K562 (cell line): ENCODE measurements around the gene ARHGAP8. TPM values are rescaled to one million over a fixed set of nuclear protein-coding genes. Genes with fewer than 3 reads are reported as not detected.

ENCODE experiments used
- ATAC-seq: fragments of 200-7000 bp; cut with Tn5 transposase; 3 replicates; pipeline ENCODE4 v1.9.1; 2020; ENCODE audit warnings: moderate library complexity
- BruUV-seq: library from RNA; stranded (reverse); fragments of 400-500 nt; replicated peaks from 2 replicates; lab custom pipeline; 2021; lab: Mats Ljungman, UMichigan
- CTCF ChIA-PET: fragments of 300-600 bp; formaldehyde crosslinking; extraction: SDS; loops from one replicate; lab custom pipeline; 2021; ENCODE audit warnings: low intra/inter-chr PET ratio; lab: Yijun Ruan, JAX
- POLR2A ChIA-PET: fragments of 300-600, 350-650 bp; sonication (Branson Sonifier 250); formaldehyde crosslinking; extraction: SDS; loops from one replicate; lab custom pipeline; 2021; ENCODE audit warnings: antibody characterized with exemption, inconsistent platforms; lab: Yijun Ruan, JAX
- DNase-seq, 4 experiments: peaks; one replicate each; pipeline versions ENCODE4 v3.0.0 to v3.0.0-alpha.2; 2011 to 2018; ENCODE audit warnings: low spot score in 3 of 4, mixed read lengths in 3 of 4; ENCODE audit errors: extremely low read depth in 1 of 4
- FAIRE-seq: peaks from 2 replicates; lab custom pipeline; 2011; peaks lifted over from hg19 to GRCh38; lab: Jason Lieb, UNC
- H2AFZ ChIP-seq: 2 replicates; pipeline ENCODE4 v1.6.0; 2011; ENCODE audit warnings: low read depth, low read length, control low read depth, inconsistent platforms
- H3K27ac ChIP-seq: fragments of 200-600 bp; 3 replicates; pipeline ENCODE4 v1.8.0; 2011; ENCODE audit warnings: low read depth, mild to moderate bottlenecking, control low read depth, inconsistent platforms, low read length, moderate library complexity, mixed read lengths; ENCODE audit errors: extremely low read depth
- H3K27me3 ChIP-seq, 2 experiments: fragments of 300-600 bp in 1 of 2; 2 replicates in 1 of 2; 3 replicates in 1 of 2; pipeline versions ENCODE4 v1.6.0 to v1.8.0; 2011; ENCODE audit warnings: inconsistent platforms in 2 of 2, low read length in 2 of 2, mild to moderate bottlenecking in 1 of 2, mixed read lengths in 1 of 2, moderate library complexity in 1 of 2; ENCODE audit not compliant: control insufficient read depth in 2 of 2, insufficient read depth in 2 of 2
- H3K36me3 ChIP-seq: fragments of 300-600 bp; 3 replicates; pipeline ENCODE4 v1.8.0; 2011; ENCODE audit warnings: mild to moderate bottlenecking, low read length, inconsistent platforms; ENCODE audit not compliant: control insufficient read depth, insufficient read depth
- H3K4me1 ChIP-seq, 2 experiments: fragments of 200-600 bp in 1 of 2; replicated peaks in 1 of 2; 2 replicates in 1 of 2; 3 replicates in 1 of 2; pipeline versions ENCODE4 v1.5.1 to v1.8.0; 2011; ENCODE audit warnings: inconsistent platforms in 2 of 2, low read length in 2 of 2, mild to moderate bottlenecking in 1 of 2, mixed read lengths in 1 of 2, moderate library complexity in 1 of 2; ENCODE audit not compliant: control insufficient read depth in 2 of 2, insufficient read depth in 2 of 2
- H3K4me2 ChIP-seq: 2 replicates; pipeline ENCODE4 v1.6.1; 2011; ENCODE audit warnings: low read length, control low read depth, inconsistent platforms, mixed read lengths; ENCODE audit not compliant: insufficient read depth
- H3K4me3 ChIP-seq: fragments of 200-600 bp; sonication (generic), shearing (Covaris generic); 2 replicates; pipeline ENCODE4 v1.5.1; 2016; ENCODE audit warnings: control low read depth, inconsistent platforms
- H3K79me2 ChIP-seq: fragments of 200-600 bp; 3 replicates; pipeline ENCODE4 v1.8.0; 2011; ENCODE audit warnings: low read length, inconsistent platforms; ENCODE audit not compliant: control insufficient read depth, insufficient read depth
- H3K9ac ChIP-seq, 2 experiments: 2 replicates each; pipeline versions ENCODE4 v1.6.0 to v1.6.1; 2011; ENCODE audit warnings: low read depth in 2 of 2, low read length in 2 of 2, control low read depth in 1 of 2, inconsistent platforms in 1 of 2, mild to moderate bottlenecking in 1 of 2, mixed read lengths in 1 of 2; ENCODE audit not compliant: insufficient read depth in 1 of 2
- H3K9me1 ChIP-seq: one replicate; pipeline ENCODE4 v1.6.0; 2011; ENCODE audit warnings: inconsistent platforms, mild to moderate bottlenecking, low read length, moderate library complexity; ENCODE audit not compliant: control insufficient read depth, insufficient read depth
- H3K9me3 ChIP-seq: replicated peaks from 2 replicates; pipeline ENCODE4 v1.5.1; 2011; ENCODE audit warnings: low read depth, low read length, inconsistent platforms; ENCODE audit not compliant: control insufficient read depth, insufficient read depth
- H4K20me1 ChIP-seq: replicated peaks from 2 replicates; pipeline ENCODE4 v1.6.1; 2011; ENCODE audit warnings: low read length, inconsistent platforms, mixed read lengths; ENCODE audit not compliant: control insufficient read depth, insufficient read depth
- BRD4 ChIP-seq: fragments of 200-600 bp; sonication (generic); IDR thresholded peaks from 2 replicates; pipeline ENCODE4 v1.6.1; 2017; ENCODE audit warnings: inconsistent platforms
- CBFA2T3 ChIP-seq: fragments of 450-650 bp; IDR thresholded peaks from 2 replicates; pipeline ENCODE4 v1.6.1; 2017
- EHMT2 ChIP-seq: fragments of 450-650 bp; IDR thresholded peaks from 2 replicates; pipeline ENCODE4 v1.6.1; 2018; ENCODE audit warnings: antibody characterized with exemption
- FOXJ3 ChIP-seq: sonication (generic); formaldehyde crosslinking; IDR thresholded peaks from 2 replicates; pipeline ENCODE4 v1.4.0; 2020; ENCODE audit warnings: mild to moderate bottlenecking, missing genetic modification reagents
- HDAC1 ChIP-seq, 2 experiments: fragments of 450-650 bp; IDR thresholded peaks; 2 replicates each; pipeline ENCODE4 v1.6.1; 2016 to 2017; ENCODE audit warnings: inconsistent platforms in 1 of 2, mild to moderate bottlenecking in 1 of 2, moderate library complexity in 1 of 2
- NFIX ChIP-seq: fragments of 250-450 bp; sonication (Bioruptor Pico); IDR thresholded peaks from 2 replicates; pipeline ENCODE4 v1.4.0; 2020; ENCODE audit warnings: low read depth, mild to moderate bottlenecking, moderate library complexity
- PTTG1 ChIP-seq: fragments of 450-650 bp; IDR thresholded peaks from 2 replicates; pipeline ENCODE4 v1.6.1; 2016; ENCODE audit warnings: low read depth, mild to moderate bottlenecking, missing genetic modification characterization, missing compliant biosample characterization
- RBFOX2 ChIP-seq: fragments of 200-400 bp; formaldehyde crosslinking; IDR thresholded peaks from 2 replicates; pipeline ENCODE4 v1.6.1; 2017; ENCODE audit warnings: low read depth, mild to moderate bottlenecking, low read length, moderate library complexity
- TOE1 ChIP-seq, 2 experiments: fragments of 450-650 bp in 1 of 2; sonication (generic) in 1 of 2; formaldehyde crosslinking in 1 of 2; IDR thresholded peaks; 2 replicates each; pipeline versions ENCODE4 v1.7.1 to v1.8.0; 2016 to 2022; ENCODE audit warnings: borderline replicate concordance in 2 of 2, mild to moderate bottlenecking in 2 of 2, antibody characterized with exemption in 1 of 2, inconsistent platforms in 1 of 2, low read depth in 1 of 2, missing genetic modification reagents in 1 of 2, moderate library complexity in 1 of 2
- ZNF124 ChIP-seq: sonication (generic); formaldehyde crosslinking; IDR thresholded peaks from 2 replicates; pipeline ENCODE4 v1.8.1; 2022; ENCODE audit warnings: missing genetic modification reagents
- WGBS: fragments of 100-300 bp; shearing (Covaris generic); methylation state at CpG from one replicate; pipeline ENCODE4 v1.1.6; 2016; ENCODE audit warnings: low coverage, mixed read lengths; ENCODE audit not compliant: insufficient coverage; ENCODE audit errors: missing lambda C conversion rate; 5-methylcytosine and 5-hydroxymethylcytosine counted together
- in situ Hi-C: fragments of 300-500 bp; cut with MboI; formaldehyde crosslinking; loops from 4 replicates; pipeline ENCODE4 v1.15.0; 2018; ENCODE audit warnings: inconsistent platforms, mixed read lengths
- intact Hi-C: fragments of 100-400 bp; cut with micrococcal nuclease; formaldehyde crosslinking; loops from 2 replicates; pipeline ENCODE4 v1.14.2; 2022
- polyA plus RNA-seq, 8 experiments: library from polyadenylated mRNA; depleted of rRNA in 4 of 8; stranded (reverse) in 5 of 8; unstranded in 3 of 8; fragments of >200 nt; fragmentation: Nextera tagmentation in 2 of 8; fragmentation: Illumina TruSeq in 1 of 8; extraction: Ambion mirVana in 2 of 8; extraction: Trizol in 1 of 8; gene quantifications; 2 replicates each; pipeline versions ENCODE4 v1.2.1 to v1.2.3, GENCODE V29; 2011 to 2014; ENCODE audit warnings: inconsistent platforms in 1 of 8, missing spikeins in 1 of 8
- total RNA-seq, 7 experiments: library from RNA; depleted of rRNA in 6 of 7; stranded (reverse); fragments of >200 nt in 6 of 7; fragmentation: Illumina TruSeq in 2 of 7; extraction: Trizol in 2 of 7; gene quantifications; 2 replicates each; pipeline versions ENCODE4 v1.2.1 to v1.2.3, GENCODE V29; 2011 to 2021; ENCODE audit warnings: low replicate concordance in 1 of 7
- TF ChIP-seq, protein P1 (sequence below): fragments of 250-450 bp; sonication (Bioruptor Pico); IDR thresholded peaks from 2 replicates; pipeline ENCODE4 v1.4.0; 2020; ENCODE audit warnings: mild to moderate bottlenecking, moderate library complexity
- TF ChIP-seq, protein P2 (sequence below): fragments of 250-450 bp; sonication (Bioruptor Pico); IDR thresholded peaks from 2 replicates; pipeline ENCODE4 v1.5.1; 2021; ENCODE audit warnings: mild to moderate bottlenecking

The ARHGAP8 gene
- total and polyA plus RNA-seq, 9 of the 15 experiments (the other 6 are each of a cell fraction or from before 2014, with no cell fraction given), result 0.15 to 2.2 (median 0.62) TPM

DNA sequence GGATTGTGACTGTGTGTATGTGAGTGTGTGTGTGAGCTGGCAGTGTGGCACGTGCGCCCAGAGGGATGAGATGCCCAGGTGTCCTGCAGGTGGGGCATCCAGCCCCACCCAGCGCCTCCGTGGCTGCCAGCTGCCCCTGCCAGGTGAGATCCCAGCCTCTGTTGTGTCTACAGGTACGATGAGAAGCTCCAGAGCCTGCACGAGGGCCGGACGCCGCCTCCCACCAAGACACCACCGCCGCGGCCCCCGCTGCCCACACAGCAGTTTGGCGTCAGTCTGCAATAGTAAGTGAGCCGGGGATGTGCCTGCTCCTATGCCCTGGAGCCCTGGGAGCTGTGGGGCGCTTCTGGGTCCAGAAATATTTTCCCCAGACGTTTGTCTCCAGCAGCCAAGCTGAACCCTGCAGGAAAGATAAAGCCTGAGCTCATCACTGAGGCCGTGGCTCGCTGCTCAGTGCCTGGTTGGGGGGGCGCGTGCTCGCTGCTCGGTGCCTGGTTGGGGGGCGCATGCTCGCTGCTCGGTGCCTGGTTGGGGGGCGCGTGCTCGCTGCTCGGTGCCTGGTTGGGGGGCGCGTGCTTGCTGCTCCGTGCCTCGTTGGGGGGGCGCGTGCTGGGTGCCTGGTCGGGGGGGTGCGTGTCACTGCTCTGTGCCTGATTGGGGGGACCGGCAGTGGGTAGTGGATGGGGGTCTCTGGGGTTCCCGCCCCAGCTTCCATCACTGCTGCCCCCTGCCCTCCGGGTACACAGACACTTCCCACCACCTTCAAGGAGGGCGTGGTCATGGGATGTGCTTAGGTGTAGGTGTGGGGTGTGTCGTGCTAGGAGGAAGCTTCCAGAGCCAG lies 73.2 kb downstream of the ARHGAP8 start:
- H3K4me3 ChIP-seq, result no peak overlapping the region
- WGBS, result 3% methylated on average over 10 of the region's 43 CpGs
- no peaks in the 10 kb centered on the region for H4K20me1 ChIP-seq
- H2AFZ ChIP-seq, result no peak overlapping the region
- ATAC-seq (no peak), FAIRE-seq (no peak), DNase-seq (no peak)
- TF ChIP-seq BRD4, result no peak
- TF ChIP-seq, protein P1, sequence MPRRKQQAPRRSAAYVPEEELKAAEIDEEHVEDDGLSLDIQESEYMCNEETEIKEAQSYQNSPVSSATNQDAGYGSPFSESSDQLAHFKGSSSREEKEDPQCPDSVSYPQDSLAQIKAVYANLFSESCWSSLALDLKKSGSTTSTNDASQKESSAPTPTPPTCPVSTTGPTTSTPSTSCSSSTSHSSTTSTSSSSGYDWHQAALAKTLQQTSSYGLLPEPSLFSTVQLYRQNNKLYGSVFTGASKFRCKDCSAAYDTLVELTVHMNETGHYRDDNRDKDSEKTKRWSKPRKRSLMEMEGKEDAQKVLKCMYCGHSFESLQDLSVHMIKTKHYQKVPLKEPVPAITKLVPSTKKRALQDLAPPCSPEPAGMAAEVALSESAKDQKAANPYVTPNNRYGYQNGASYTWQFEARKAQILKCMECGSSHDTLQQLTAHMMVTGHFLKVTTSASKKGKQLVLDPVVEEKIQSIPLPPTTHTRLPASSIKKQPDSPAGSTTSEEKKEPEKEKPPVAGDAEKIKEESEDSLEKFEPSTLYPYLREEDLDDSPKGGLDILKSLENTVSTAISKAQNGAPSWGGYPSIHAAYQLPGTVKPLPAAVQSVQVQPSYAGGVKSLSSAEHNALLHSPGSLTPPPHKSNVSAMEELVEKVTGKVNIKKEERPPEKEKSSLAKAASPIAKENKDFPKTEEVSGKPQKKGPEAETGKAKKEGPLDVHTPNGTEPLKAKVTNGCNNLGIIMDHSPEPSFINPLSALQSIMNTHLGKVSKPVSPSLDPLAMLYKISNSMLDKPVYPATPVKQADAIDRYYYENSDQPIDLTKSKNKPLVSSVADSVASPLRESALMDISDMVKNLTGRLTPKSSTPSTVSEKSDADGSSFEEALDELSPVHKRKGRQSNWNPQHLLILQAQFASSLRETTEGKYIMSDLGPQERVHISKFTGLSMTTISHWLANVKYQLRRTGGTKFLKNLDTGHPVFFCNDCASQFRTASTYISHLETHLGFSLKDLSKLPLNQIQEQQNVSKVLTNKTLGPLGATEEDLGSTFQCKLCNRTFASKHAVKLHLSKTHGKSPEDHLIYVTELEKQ (CRISPR knock-in tag), result no peak
- no peak for TF ChIP-seq PTTG1 (tag)
- no peak for TF ChIP-seq CBFA2T3
- TF ChIP-seq HDAC1 (IDR thresholded peaks at IDR 0.05), result no peak
- no peak for TF ChIP-seq EHMT2
- no peak for TF ChIP-seq RBFOX2
- TF ChIP-seq FOXJ3 (CRISPR knock-in tag), result no peak
- no peak for TF ChIP-seq NFIX (CRISPR knock-in tag)
- no peak for TF ChIP-seq ZNF124 (CRISPR knock-in tag)
- TF ChIP-seq, protein P2, sequence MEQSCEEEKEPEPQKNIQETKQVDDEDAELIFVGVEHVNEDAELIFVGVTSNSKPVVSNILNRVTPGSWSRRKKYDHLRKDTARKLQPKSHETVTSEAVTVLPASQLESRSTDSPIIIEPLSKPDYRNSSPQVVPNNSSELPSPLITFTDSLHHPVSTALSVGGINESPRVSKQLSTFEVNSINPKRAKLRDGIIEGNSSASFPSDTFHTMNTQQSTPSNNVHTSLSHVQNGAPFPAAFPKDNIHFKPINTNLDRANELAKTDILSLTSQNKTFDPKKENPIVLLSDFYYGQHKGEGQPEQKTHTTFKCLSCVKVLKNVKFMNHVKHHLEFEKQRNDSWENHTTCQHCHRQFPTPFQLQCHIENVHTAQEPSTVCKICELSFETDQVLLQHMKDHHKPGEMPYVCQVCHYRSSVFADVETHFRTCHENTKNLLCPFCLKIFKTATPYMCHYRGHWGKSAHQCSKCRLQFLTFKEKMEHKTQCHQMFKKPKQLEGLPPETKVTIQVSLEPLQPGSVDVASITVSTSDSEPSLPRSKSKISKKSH (CRISPR knock-in tag), result no peak
- no peak for TF ChIP-seq TOE1 (IDR thresholded peaks at IDR 0.05; ENCODE audit: borderline replicate concordance)
- no peak for TF ChIP-seq TOE1 (CRISPR knock-in tag; IDR thresholded peaks at IDR 0.05; ENCODE audit: borderline replicate concordance, low read depth)
- H3K9ac ChIP-seq, result no peak overlapping the region
- no TSS peak for BruUV-seq
- H3K36me3 ChIP-seq, result no peaks in the 10 kb centered on the region
- in situ Hi-C loops (no loop called here), intact Hi-C loops (no loop called here)
- H3K27ac ChIP-seq, result no peak overlapping the region
- ChIA-PET POLR2A (no interaction called here), CTCF (no interaction called here)
- H3K4me2 ChIP-seq, result no peak overlapping the region
- no peaks in the 10 kb centered on the region for H3K9me3 ChIP-seq
- peaks cover 0 to 6% of the 10 kb centered on the region in 2 experiments; a peak in 1 of 5 replicates for H3K4me1 ChIP-seq
- H3K9me1 ChIP-seq, result no peaks in the 10 kb centered on the region
- peaks cover 2 to 39% of the 10 kb centered on the region in 2 experiments; a peak in 2 of 5 replicates for H3K27me3 ChIP-seq
- H3K79me2 ChIP-seq, result no peaks in the 10 kb centered on the region
